Measurements from ENCODE around the gene GJA10. TPM values are rescaled to one million over a fixed set of nuclear protein-coding genes. Genes with fewer than 3 reads are reported as not detected.
"Not testable (repeated sequence)": the region's sequence is repeated elsewhere in the genome, so short reads cannot be mapped to it uniquely, and the experiment has no call there.

The GJA10 gene
- not detected for total RNA-seq

- no peaks in the 10 kb centered on the region for H3K9me3 Mint-ChIP-seq
- no peaks in the 10 kb centered on the region for H3K36me3 Mint-ChIP-seq (ENCODE audit: insufficient read depth in 2 of 2)
- no peak within 1 kb of the TSS for H3K27ac Mint-ChIP-seq
- H3K27me3 Mint-ChIP-seq (ENCODE audit: low read depth), result peaks cover 56% of the 10 kb centered on the region
- ATAC-seq (replicated peaks in 1 of 2) (no peak), DNase-seq (no peak)
- no peaks in the 10 kb centered on the region for H3K4me1 Mint-ChIP-seq (ENCODE audit: low read depth)
- no peak within 1 kb of the TSS for H3K4me3 Mint-ChIP-seq
Observed at GRCh38 chr6:89894169-89894568, at the start of gene GJA10. TSS of gene GJA10 (plus strand) at chr6:89894469. CDS start at chr6:89894469, 0 bp downstream.

GRCh38 chr6:89847513-89847912 is 46.8 kb upstream of the GJA10 start:
- not testable (repeated sequence) for H3K4me3 Mint-ChIP-seq; H3K27ac Mint-ChIP-seq; DNase-seq; ATAC-seq (replicated peaks in 1 of 2); H3K27me3 Mint-ChIP-seq (ENCODE audit: low read depth); H3K4me1 Mint-ChIP-seq (ENCODE audit: low read depth); H3K9me3 Mint-ChIP-seq
- peaks cover 2 to 20% of the 10 kb centered on the region in 2 donors for H3K36me3 Mint-ChIP-seq (ENCODE audit: insufficient read depth in 2 of 2)

- ATAC-seq (replicated peaks in 1 of 2), result no peak
- Mint-ChIP-seq H3K27me3 (ENCODE audit: low read depth) (no peaks in the 10 kb centered on the region), H3K27ac (peak overlapping the region; percentile 59), H3K9me3 (no peaks in the 10 kb centered on the region), H3K4me1 (ENCODE audit: low read depth) (no peaks in the 10 kb centered on the region), H3K36me3 (ENCODE audit: insufficient read depth in 2 of 2) (peaks cover 5 to 41% of the 10 kb centered on the region in 2 donors), H3K4me3 (no peak overlapping the region)
- DNase-seq, result no peak
Observed at GRCh38 chr6:89853068-89853467, 41.2 kb upstream of the GJA10 start.

- Mint-ChIP-seq H3K4me3 (no peak overlapping the region), H3K9me3 (peaks cover 3 to 4% of the 10 kb centered on the region in 2 donors), H3K27ac (no peak overlapping the region), H3K4me1 (ENCODE audit: low read depth) (peaks cover 7% of the 10 kb centered on the region), H3K27me3 (ENCODE audit: low read depth) (no peaks in the 10 kb centered on the region), H3K36me3 (ENCODE audit: insufficient read depth in 2 of 2) (peaks cover 25 to 57% of the 10 kb centered on the region in 2 donors)
- DNase-seq, result no peak
- ATAC-seq (replicated peaks in 1 of 2), result no peak
Observed at GRCh38 chr6:89858041-89858440, 36.2 kb upstream of the GJA10 start.

- H3K4me3 Mint-ChIP-seq, result peak overlapping the region in 1 of 2 donors; percentile 55
- H3K4me1 Mint-ChIP-seq (ENCODE audit: low read depth), result peaks cover 7% of the 10 kb centered on the region
- peaks cover 27 to 55% of the 10 kb centered on the region in 2 donors for H3K36me3 Mint-ChIP-seq (ENCODE audit: insufficient read depth in 2 of 2)
- ATAC-seq (replicated peaks in 1 of 2), result peak; percentile 88 to 96
- DNase-seq, result peak; percentile 16 to 24
- peaks cover 3 to 4% of the 10 kb centered on the region in 2 donors for H3K9me3 Mint-ChIP-seq
- peak overlapping the region; percentile 91 for H3K27ac Mint-ChIP-seq
- H3K27me3 Mint-ChIP-seq (ENCODE audit: low read depth), result no peaks in the 10 kb centered on the region
Observed at GRCh38 chr6:89859744-89860143, 34.5 kb upstream of the GJA10 start.

- Mint-ChIP-seq H3K9me3 (peaks cover 4% of the 10 kb centered on the region in 2 donors), H3K27ac (peak overlapping the region; percentile 77), H3K4me1 (ENCODE audit: low read depth) (peaks cover 7% of the 10 kb centered on the region), H3K4me3 (peak overlapping the region in 1 of 2 donors; percentile 30), H3K27me3 (ENCODE audit: low read depth) (no peaks in the 10 kb centered on the region), H3K36me3 (ENCODE audit: insufficient read depth in 2 of 2) (peaks cover 30 to 56% of the 10 kb centered on the region in 2 donors)
- DNase-seq, result no peak
- ATAC-seq (replicated peaks in 1 of 2), result no peak
Observed at GRCh38 chr6:89862273-89862672, 32.0 kb upstream of the GJA10 start.

GRCh38 chr6:89862698-89863097 is 31.6 kb upstream of the GJA10 start:
- no peak for ATAC-seq (replicated peaks in 1 of 2)
- Mint-ChIP-seq H3K27ac (peak overlapping the region; percentile 77), H3K4me3 (peak overlapping the region in 1 of 2 donors; percentile 7), H3K9me3 (peaks cover 4% of the 10 kb centered on the region in 2 donors), H3K4me1 (ENCODE audit: low read depth) (peaks cover 7% of the 10 kb centered on the region), H3K27me3 (ENCODE audit: low read depth) (no peaks in the 10 kb centered on the region), H3K36me3 (ENCODE audit: insufficient read depth in 2 of 2) (peaks cover 30 to 60% of the 10 kb centered on the region in 2 donors)
- DNase-seq, result no peak

- ATAC-seq (replicated peaks in 1 of 2) (no peak), DNase-seq (no peak)
- peaks cover 4% of the 10 kb centered on the region in 2 donors for H3K9me3 Mint-ChIP-seq
- no peak overlapping the region for H3K27ac Mint-ChIP-seq
- H3K36me3 Mint-ChIP-seq (ENCODE audit: insufficient read depth in 2 of 2), result peaks cover 29 to 64% of the 10 kb centered on the region in 2 donors
- H3K4me1 Mint-ChIP-seq (ENCODE audit: low read depth), result peaks cover 7% of the 10 kb centered on the region
- no peak overlapping the region for H3K4me3 Mint-ChIP-seq
- no peaks in the 10 kb centered on the region for H3K27me3 Mint-ChIP-seq (ENCODE audit: low read depth)
Observed at GRCh38 chr6:89866024-89866678, 28.1 kb upstream of the GJA10 start.

- Mint-ChIP-seq H3K9me3 (no peaks in the 10 kb centered on the region), H3K4me1 (ENCODE audit: low read depth) (no peaks in the 10 kb centered on the region), H3K36me3 (ENCODE audit: insufficient read depth in 2 of 2) (peaks cover 3 to 12% of the 10 kb centered on the region in 2 donors), H3K4me3 (no peak overlapping the region), H3K27ac (no peak overlapping the region), H3K27me3 (ENCODE audit: low read depth) (no peaks in the 10 kb centered on the region)
- DNase-seq, result no peak
- peak in 1 of 2 donors; percentile 43 for ATAC-seq (replicated peaks in 1 of 2)
Observed at GRCh38 chr6:89873721-89874120, 20.5 kb upstream of the GJA10 start.

GRCh38 chr6:89874438-89874837 is 19.8 kb upstream of the GJA10 start:
- no peak for DNase-seq

GRCh38 chr6:89886378-89887120 is 7.7 kb upstream of the GJA10 start:
- ATAC-seq (replicated peaks in 1 of 2), result no peak
- Mint-ChIP-seq H3K27ac (no peak overlapping the region), H3K4me3 (no peak overlapping the region), H3K36me3 (ENCODE audit: insufficient read depth in 2 of 2) (no peaks in the 10 kb centered on the region), H3K4me1 (ENCODE audit: low read depth) (peaks cover 5% of the 10 kb centered on the region), H3K27me3 (ENCODE audit: low read depth) (peaks cover 22% of the 10 kb centered on the region), H3K9me3 (no peaks in the 10 kb centered on the region)
- DNase-seq, result no peak

More at GRCh38 chr6:89874438-89874837, 19.8 kb upstream of the GJA10 start:
- no peaks in the 10 kb centered on the region for H3K4me1 Mint-ChIP-seq (ENCODE audit: low read depth)
- H3K27ac Mint-ChIP-seq, result no peak overlapping the region
- H3K9me3 Mint-ChIP-seq, result no peaks in the 10 kb centered on the region
- H3K27me3 Mint-ChIP-seq (ENCODE audit: low read depth), result no peaks in the 10 kb centered on the region
- ATAC-seq (replicated peaks in 1 of 2), result no peak
- H3K36me3 Mint-ChIP-seq (ENCODE audit: insufficient read depth in 2 of 2), result peaks cover 2 to 11% of the 10 kb centered on the region in 2 donors
- H3K4me3 Mint-ChIP-seq, result no peak overlapping the region

- peak in 1 of 2 donors; percentile 11 for DNase-seq
- peak overlapping the region in 1 of 2 donors; percentile 7 for H3K4me3 Mint-ChIP-seq
- no peak overlapping the region for H3K27ac Mint-ChIP-seq
- H3K9me3 Mint-ChIP-seq, result no peaks in the 10 kb centered on the region
- no peaks in the 10 kb centered on the region for H3K36me3 Mint-ChIP-seq (ENCODE audit: insufficient read depth in 2 of 2)
- peak; percentile 40 to 47 for ATAC-seq (replicated peaks in 1 of 2)
- peaks cover 28% of the 10 kb centered on the region for H3K27me3 Mint-ChIP-seq (ENCODE audit: low read depth)
- H3K4me1 Mint-ChIP-seq (ENCODE audit: low read depth), result peaks cover 5% of the 10 kb centered on the region
Observed at GRCh38 chr6:89887452-89888137, 6.7 kb upstream of the GJA10 start.

GRCh38 chr6:89888138-89888514 is 6.1 kb upstream of the GJA10 start:
- no peaks in the 10 kb centered on the region for H3K9me3 Mint-ChIP-seq
- H3K4me1 Mint-ChIP-seq (ENCODE audit: low read depth), result peaks cover 5% of the 10 kb centered on the region
- no peaks in the 10 kb centered on the region for H3K36me3 Mint-ChIP-seq (ENCODE audit: insufficient read depth in 2 of 2)
- H3K27me3 Mint-ChIP-seq (ENCODE audit: low read depth), result peaks cover 28% of the 10 kb centered on the region
- DNase-seq, result no peak
- ATAC-seq (replicated peaks in 1 of 2), result no peak
- H3K27ac Mint-ChIP-seq, result no peak overlapping the region
- H3K4me3 Mint-ChIP-seq, result no peak overlapping the region
